ENCODE data around the gene SLC9A3. TPM values are rescaled to one million over a fixed set of nuclear protein-coding genes. Genes with fewer than 3 reads are reported as not detected.

The SLC9A3 gene
- total RNA-seq, result 100 to 1,000 TPM in 3 of 4 donors, 1 to 10 TPM in 1; 4.8 to 701 (median 183) TPM

- in situ Hi-C loops (cut with MboI; ENCODE audit: low pct_ligation_motif_present in 1 of 4, low pct_unique_long_range_greater_than_20kb in 1 of 4, low sequenced_read_pairs in 3 of 4) (no loop called here), intact Hi-C loops (cut with DNase I; ENCODE audit: low total_unique reads) (no loop called here)
- Histone ChIP-seq H3K36me3 (no peaks in the 10 kb centered on the region), H3K4me3 (peak within 1 kb of the TSS in 3 of 4 donors; percentile 8 to 44 (median 19)), H3K9me3 (no peaks in the 10 kb centered on the region), H3K27ac (peak within 1 kb of the TSS in 1 of 4 donors; percentile 36), H3K4me1 (peaks cover 5 to 21% (median 18%) of the 10 kb centered on the region in 4 donors), H3K27me3 (peaks cover 98% of the 10 kb centered on the region)
- 9% methylated on average over 37 of the region's 89 CpGs; no CpG with 5 or more reads in 1 of the 2 donors for WGBS, 2 donors (ENCODE audit: low coverage in 1 of 2)
- DNase-seq, result no peak
- TF ChIP-seq POLR2AphosphoS5 (IDR thresholded peaks at IDR 0.05) (no peak), CTCF (IDR thresholded peaks at IDR 0.05) (no peak)
Measured at GRCh38 chr5:524234-524972, at the start of gene SLC9A3. Gene SLC9A3, minus strand, starts transcription at chr5:524449.

GRCh38 chr5:573976-574375 lies 49.7 kb upstream of the SLC9A3 start:
- WGBS, 2 donors (ENCODE audit: low coverage in 1 of 2), result 40 to 62% methylated on average over 3 to 16 of the region's 16 CpGs
- in situ Hi-C loops (cut with MboI; ENCODE audit: low pct_ligation_motif_present in 1 of 4, low pct_unique_long_range_greater_than_20kb in 1 of 4, low sequenced_read_pairs in 3 of 4) (no loop called here), intact Hi-C loops (cut with DNase I; ENCODE audit: low total_unique reads) (no loop called here)
- TF ChIP-seq EP300 (IDR thresholded peaks at IDR 0.05; ENCODE audit: low read depth), result no peak
- no peak for TF ChIP-seq POLR2AphosphoS5 (IDR thresholded peaks at IDR 0.05)
- no peak for TF ChIP-seq CTCF (IDR thresholded peaks at IDR 0.05)
- no peak for TF ChIP-seq POLR2A (IDR thresholded peaks at IDR 0.05)
- H3K4me3 ChIP-seq, result no peak overlapping the region
- H3K4me1 ChIP-seq, result no peaks in the 10 kb centered on the region
- no peak for DNase-seq
- peaks cover 74% of the 10 kb centered on the region for H3K27me3 ChIP-seq
- peaks cover 4 to 11% of the 10 kb centered on the region in 2 donors for H3K9me3 ChIP-seq
- H3K27ac ChIP-seq, result no peak overlapping the region
- H3K36me3 ChIP-seq, result no peaks in the 10 kb centered on the region

GRCh38 chr5:573206-573605 lies 49.0 kb upstream of the SLC9A3 start:
- H3K27me3 ChIP-seq, result peaks cover 74% of the 10 kb centered on the region
- WGBS, 2 donors (ENCODE audit: low coverage in 1 of 2), result 88 to 91% methylated on average over 12 of the region's 12 CpGs
- no peaks in the 10 kb centered on the region for H3K36me3 ChIP-seq
- in situ Hi-C loops (cut with MboI; ENCODE audit: low pct_ligation_motif_present in 1 of 4, low pct_unique_long_range_greater_than_20kb in 1 of 4, low sequenced_read_pairs in 3 of 4), result no loop called here
- intact Hi-C loops (cut with DNase I; ENCODE audit: low total_unique reads), result no loop called here
- no peak overlapping the region for H3K4me3 ChIP-seq
- H3K4me1 ChIP-seq, result no peaks in the 10 kb centered on the region
- TF ChIP-seq CTCF (IDR thresholded peaks at IDR 0.05), result no peak
- TF ChIP-seq POLR2AphosphoS5 (IDR thresholded peaks at IDR 0.05), result no peak
- no peak for TF ChIP-seq POLR2A (IDR thresholded peaks at IDR 0.05)
- no peak for TF ChIP-seq EP300 (IDR thresholded peaks at IDR 0.05; ENCODE audit: low read depth)
- H3K27ac ChIP-seq, result no peak overlapping the region
- H3K9me3 ChIP-seq, result peaks cover 4 to 11% of the 10 kb centered on the region in 2 donors
- DNase-seq, result no peak

GRCh38 chr5:572398-573019 lies 48.3 kb upstream of the SLC9A3 start:
- H3K36me3 ChIP-seq, result no peaks in the 10 kb centered on the region
- H3K27ac ChIP-seq, result no peak overlapping the region
- WGBS, 2 donors (ENCODE audit: low coverage in 1 of 2), result 68 to 70% methylated on average over 13 to 14 of the region's 14 CpGs

More at GRCh38 chr5:572398-573019, 48.3 kb upstream of the SLC9A3 start:
- no peak for TF ChIP-seq POLR2A (IDR thresholded peaks at IDR 0.05)
- TF ChIP-seq CTCF (IDR thresholded peaks at IDR 0.05), result no peak
- no peak for TF ChIP-seq POLR2AphosphoS5 (IDR thresholded peaks at IDR 0.05)
- no peak for TF ChIP-seq EP300 (IDR thresholded peaks at IDR 0.05; ENCODE audit: low read depth)
- no peak overlapping the region for H3K4me3 ChIP-seq
- in situ Hi-C loops (cut with MboI; ENCODE audit: low pct_ligation_motif_present in 1 of 4, low pct_unique_long_range_greater_than_20kb in 1 of 4, low sequenced_read_pairs in 3 of 4) (no loop called here), intact Hi-C loops (cut with DNase I; ENCODE audit: low total_unique reads) (no loop called here)
- peaks cover 74% of the 10 kb centered on the region for H3K27me3 ChIP-seq
- H3K9me3 ChIP-seq, result peaks cover 4 to 11% of the 10 kb centered on the region in 2 donors
- no peaks in the 10 kb centered on the region for H3K4me1 ChIP-seq
- no peak for DNase-seq

Measured in transverse colon (tissue), 4 donors.